SK-N-MC (cell line): ENCODE measurements around the gene USP17L18.
"Not testable (repeated sequence)": the region's sequence is repeated elsewhere in the genome, so short reads cannot be mapped to it uniquely, and the experiment has no call there.

Source experiments
- EZH2 ChIP-seq: fragments of 200-600 bp; sonication (generic); IDR thresholded peaks from one replicate; pipeline ENCODE4 v1.6.1; 2017; ENCODE audit warnings: antibody characterized with exemption
- POLR2AphosphoS5 ChIP-seq: IDR thresholded peaks from 2 replicates; pipeline ENCODE4 v1.6.1; 2012; ENCODE audit warnings: mild to moderate bottlenecking, low read depth, low read length, borderline replicate concordance

GRCh38 chr4:9247953-9248680, at the start of gene USP17L18:
- not testable (repeated sequence) for TF ChIP-seq EZH2, POLR2AphosphoS5
